HG03457 (cell line): ENCODE results near the gene HOXB9.

Experiments
- ATAC-seq: cut with Tn5 transposase; IDR thresholded peaks from one replicate; pipeline ENCODE4 v1.9.1; 2021; ENCODE audit warnings: moderate number of reproducible peaks; ENCODE audit not compliant: unreplicated experiment

The HOXB9 gene

GRCh38 chr17:48625495-48626244, 488 bp downstream of the HOXB9 start:
- ATAC-seq, result no peak

GRCh38 chr17:48624544-48625494, 1.3 kb downstream of the HOXB9 start:
- ATAC-seq, result no peak

- ATAC-seq, result no peak
These were observed 2.0 kb downstream of the HOXB9 start for GRCh38 chr17:48624118-48624517.

- no peak for ATAC-seq
These were observed 2.6 kb downstream of the HOXB9 start for GRCh38 chr17:48623583-48623982.

- ATAC-seq, result no peak
These were observed 3.3 kb downstream of the HOXB9 start for GRCh38 chr17:48622857-48623256.

GRCh38 chr17:48621410-48622392, 4.5 kb downstream of the HOXB9 start:
- ATAC-seq, result no peak

GRCh38 chr17:48620461-48621139, 5.6 kb downstream of the HOXB9 start:
- ATAC-seq, result no peak

- no peak for ATAC-seq
These were observed 6.2 kb downstream of the HOXB9 start for GRCh38 chr17:48619826-48620449.

GRCh38 chr17:48618256-48618896, 7.8 kb downstream of the HOXB9 start:
- no peak for ATAC-seq

- ATAC-seq, result no peak
These were observed 8.5 kb downstream of the HOXB9 start for GRCh38 chr17:48617471-48618255.

- no peak for ATAC-seq
These were observed 9.3 kb downstream of the HOXB9 start for GRCh38 chr17:48616717-48617470.

GRCh38 chr17:48615963-48616716, 10.0 kb downstream of the HOXB9 start:
- no peak for ATAC-seq

GRCh38 chr17:48615047-48615962, 10.9 kb downstream of the HOXB9 start, which contains the start of gene HOXB8:
TSS of gene HOXB8 (minus strand) at chr17:48615292. CDS start at chr17:48614704, 588 bp downstream.
- ATAC-seq, result no peak

- ATAC-seq, result no peak
These were observed 12.1 kb downstream of the HOXB9 start for GRCh38 chr17:48613862-48614694.
